Thyroid gland (tissue), 4 donors: ENCODE data around the gene LTBR.

ENCODE experiments used
- CTCF ChIP-seq, 6 experiments: fragments of 200-600 bp in 3 of 6; fragments of 450-650 bp in 3 of 6; sonication (generic) in 3 of 6; IDR thresholded peaks; one replicate each; pipeline ENCODE4 v1.5.1; 2016 to 2019; ENCODE audit warnings: antibody characterized with exemption in 6 of 6, mild to moderate bottlenecking in 2 of 6, inconsistent platforms in 1 of 6, moderate library complexity in 1 of 6
- POLR2A ChIP-seq, 2 donors: fragments of 450-650 bp; IDR thresholded peaks; one replicate each; pipeline ENCODE4 v1.6.1; 2017; ENCODE audit warnings: antibody characterized with exemption in 2 of 2, mild to moderate bottlenecking in 2 of 2, moderate library complexity in 1 of 2

- TF ChIP-seq CTCF (IDR thresholded peaks at IDR 0.05) (no peak), POLR2A (IDR thresholded peaks at IDR 0.05) (no peak)
Measured at GRCh38 chr12:6432991-6433390, 49.0 kb downstream of the LTBR start.
